Measurements from ENCODE around the gene RXRB. TPM values are rescaled to one million over a fixed set of nuclear protein-coding genes. Genes with fewer than 3 reads are reported as not detected.

Gene RXRB
- total RNA-seq, 1 donor from 2014 or later: 17.9 TPM

DNA sequence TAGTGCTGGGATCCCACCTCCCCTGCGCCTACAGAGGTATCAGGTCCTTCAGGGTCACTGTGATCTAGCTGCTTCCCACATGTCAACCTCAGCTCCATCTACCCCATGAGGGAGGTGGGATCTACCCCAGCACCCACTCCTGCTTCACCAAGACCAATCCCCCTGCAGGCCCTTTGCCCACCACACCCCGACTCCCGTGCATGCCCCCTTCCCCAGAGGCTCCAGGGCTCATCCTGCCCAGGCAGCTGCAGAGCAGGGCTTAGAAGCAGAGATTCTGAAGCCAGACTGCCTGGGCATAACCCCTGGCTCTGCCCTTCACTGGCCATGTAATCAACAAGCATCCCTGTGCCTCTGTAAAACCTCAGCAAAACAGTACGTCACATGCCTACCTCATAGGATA lies 25.7 kb downstream of the RXRB start:
- no peak for DNase-seq

DNA sequence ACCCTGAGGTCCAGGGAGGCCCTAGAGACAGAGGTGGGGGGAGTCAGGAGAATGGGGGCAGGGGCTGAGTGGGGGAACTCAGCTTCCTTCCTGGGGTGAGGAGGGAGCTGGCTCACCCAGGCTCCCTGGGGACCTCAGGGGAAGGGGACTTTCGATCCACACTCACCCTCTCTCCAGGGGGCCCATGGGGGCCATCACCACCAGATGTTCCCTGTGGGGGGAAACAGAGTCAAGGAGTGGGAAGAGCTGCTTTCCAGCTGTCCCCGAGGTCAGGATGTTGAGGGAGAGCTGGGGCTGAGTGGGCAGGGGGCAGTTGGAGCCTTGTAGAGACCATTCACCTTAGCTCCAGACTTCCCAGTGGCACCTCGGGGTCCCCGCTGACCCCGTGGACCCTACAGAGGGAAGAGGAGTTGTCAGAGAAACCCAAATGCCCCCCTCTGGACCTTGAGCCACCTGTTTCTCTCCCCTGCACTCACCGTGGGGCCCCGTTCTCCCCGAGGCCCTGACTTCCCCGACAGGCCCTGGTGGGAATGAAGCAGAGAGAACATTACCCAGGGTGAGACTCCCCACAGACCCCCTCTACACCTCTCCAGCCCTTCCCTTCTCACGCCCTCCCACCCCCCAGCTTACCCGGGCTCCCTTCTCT lies 26.8 kb downstream of the RXRB start:
- no peak for DNase-seq

DNA sequence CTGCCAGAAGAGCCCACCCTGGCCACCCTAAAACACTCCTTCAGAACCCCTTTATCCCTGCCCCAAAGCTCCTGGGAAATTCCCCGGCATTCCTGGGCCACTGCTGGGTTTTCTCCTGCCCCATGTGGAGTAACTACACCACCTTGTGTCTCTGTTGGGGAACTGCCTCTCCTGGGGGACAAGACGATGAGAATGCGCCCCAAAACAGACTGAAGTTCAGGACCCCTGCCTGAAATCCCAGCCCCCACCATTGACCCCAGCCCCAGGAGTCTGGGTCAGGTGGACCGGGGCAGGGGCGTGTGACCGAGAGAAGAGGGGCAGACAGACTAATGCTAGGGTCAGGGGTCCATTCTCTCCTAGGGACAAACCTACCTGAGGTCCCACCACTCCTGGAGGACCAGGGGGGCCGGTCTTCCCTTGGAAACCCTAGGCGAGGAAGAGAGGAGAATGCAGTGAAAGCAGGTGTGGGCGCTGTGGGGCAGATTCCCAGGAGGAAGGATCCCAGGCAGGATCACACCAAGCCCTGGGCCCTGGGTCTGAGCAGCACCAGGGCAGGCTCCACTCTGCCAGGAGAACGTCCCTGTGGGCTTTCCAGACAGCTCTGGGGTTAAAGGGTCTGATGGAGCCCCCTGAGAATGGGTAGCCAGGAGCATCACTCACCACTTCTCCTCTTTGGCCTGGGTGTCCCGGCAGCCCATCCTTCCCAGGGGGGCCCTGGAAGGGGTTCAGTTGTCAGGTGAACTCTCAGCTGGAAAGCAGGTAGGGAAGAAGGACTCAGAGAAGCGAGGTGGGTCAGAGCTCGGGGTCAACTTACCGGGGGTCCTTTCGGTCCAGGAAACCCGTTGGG lies 27.6 kb downstream of the RXRB start:
- DNase-seq: no peak

DNA sequence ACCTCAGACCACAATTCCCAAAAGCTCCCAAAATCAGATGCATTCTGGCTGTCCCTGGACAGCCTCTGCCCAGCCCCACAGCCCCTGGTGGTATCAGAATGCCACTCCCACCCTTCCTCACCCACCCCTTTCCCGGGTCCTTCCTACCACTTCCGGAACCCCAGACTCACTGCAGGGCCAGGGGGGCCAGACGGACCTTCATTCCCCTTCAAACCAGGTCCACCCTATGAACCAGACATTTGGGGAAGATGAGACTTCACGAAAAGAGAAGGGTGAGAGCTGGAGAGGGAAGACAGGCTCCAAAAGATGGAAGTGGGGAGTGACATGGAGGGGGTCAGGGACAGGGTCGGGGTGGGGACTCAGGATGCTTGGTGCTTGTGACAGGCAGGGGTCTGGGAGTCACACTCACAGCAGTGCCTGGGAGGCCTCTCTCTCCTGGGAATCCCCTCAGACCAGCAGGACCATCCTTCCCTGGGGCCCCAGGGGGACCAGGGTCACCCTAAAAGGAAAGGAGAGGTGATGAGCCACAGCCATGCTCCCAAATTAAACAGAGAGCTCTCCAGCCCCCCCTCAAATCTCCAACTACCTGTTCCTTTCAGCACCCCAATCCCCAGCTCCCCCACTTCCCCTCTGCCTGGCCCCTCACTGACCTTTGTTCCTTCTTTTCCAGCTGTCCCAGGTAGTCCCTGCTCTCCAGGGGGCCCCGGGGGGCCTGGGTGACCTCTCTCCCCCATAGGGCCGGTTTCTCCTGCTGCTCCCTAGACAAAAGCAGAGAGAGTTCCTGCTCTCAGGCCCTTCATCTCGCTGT lies 28.4 kb downstream of the RXRB start:
- no peak for DNase-seq

DNA sequence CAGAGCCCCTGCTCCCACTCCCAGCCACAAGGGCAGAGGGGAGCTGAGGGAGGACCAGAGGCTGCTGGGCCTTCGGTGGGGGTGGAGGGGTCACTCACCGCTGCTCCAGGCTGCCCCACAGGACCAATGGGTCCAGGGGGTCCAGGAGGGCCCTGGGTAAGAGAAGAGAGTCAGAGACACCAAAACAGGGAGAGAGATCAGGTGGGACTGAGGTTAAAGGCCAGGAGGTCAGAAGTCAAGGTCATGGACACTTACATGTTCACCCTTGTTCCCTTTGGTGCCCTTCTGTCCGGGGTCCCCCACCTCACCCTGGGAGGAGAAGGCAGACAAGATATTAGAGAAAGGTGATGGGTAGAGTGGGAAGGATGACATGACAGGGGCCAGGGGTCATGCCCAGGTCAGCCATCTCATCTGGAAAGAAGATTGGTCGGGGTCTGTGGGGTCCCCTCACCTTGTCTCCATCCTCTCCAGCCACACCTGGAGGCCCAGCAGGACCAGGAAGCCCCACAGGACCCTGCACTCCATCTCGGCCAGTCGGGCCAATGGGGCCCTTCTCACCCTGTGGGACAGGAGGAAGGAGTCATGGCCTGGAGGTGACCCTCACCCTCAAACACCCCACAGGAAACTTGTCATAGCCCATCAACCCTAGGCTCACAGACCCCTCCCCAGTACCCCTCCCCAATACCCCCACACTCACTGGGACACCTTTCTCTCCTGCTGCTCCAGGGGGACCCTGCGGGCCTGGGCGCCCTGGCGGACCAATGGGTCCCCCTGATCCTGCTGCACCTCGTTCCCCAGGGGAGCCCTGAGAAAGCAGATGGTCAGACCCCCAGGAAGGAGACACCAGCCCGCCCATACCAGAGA lies 29.2 kb downstream of the RXRB start:
- DNase-seq: no peak

DNA sequence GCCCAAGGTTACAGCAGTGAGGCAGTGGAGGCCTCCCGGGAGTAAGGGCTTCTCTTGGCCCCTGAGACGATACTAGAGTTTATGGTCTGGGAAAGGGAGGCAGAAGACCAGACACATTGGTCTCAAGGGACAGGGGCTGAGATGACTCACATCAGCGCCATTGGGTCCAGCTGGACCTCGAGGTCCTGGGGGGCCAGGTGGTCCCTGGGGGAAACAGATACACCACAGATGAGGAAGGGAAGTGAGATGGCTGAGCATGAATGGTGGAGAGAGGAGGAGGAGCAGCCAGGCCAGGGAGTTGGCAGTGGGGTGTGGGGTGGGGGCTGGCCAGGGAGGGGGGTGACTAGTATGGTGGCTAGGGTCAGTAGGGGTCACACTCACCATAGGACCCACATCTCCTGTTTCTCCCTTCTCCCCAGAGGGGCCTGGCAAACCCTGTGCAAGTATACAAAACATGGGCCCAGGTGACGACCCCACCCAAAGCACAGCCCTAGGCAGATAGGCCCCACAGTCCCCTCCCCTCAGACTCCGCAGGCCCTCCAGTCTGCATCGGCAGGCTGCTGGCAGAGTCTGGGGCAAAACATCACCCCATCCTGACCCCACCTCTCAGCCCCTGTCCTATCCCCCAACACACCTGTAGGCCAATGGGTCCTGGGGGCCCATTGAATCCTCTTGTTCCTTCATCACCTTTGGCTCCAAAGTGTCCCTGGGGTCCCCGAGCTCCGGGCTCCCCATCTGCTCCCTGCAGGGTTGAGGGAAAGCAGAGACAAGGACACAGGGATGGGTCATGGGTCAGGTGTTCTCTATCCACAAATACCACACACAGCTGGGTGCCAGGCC lies 30.1 kb downstream of the RXRB start:
- no peak for DNase-seq

DNA sequence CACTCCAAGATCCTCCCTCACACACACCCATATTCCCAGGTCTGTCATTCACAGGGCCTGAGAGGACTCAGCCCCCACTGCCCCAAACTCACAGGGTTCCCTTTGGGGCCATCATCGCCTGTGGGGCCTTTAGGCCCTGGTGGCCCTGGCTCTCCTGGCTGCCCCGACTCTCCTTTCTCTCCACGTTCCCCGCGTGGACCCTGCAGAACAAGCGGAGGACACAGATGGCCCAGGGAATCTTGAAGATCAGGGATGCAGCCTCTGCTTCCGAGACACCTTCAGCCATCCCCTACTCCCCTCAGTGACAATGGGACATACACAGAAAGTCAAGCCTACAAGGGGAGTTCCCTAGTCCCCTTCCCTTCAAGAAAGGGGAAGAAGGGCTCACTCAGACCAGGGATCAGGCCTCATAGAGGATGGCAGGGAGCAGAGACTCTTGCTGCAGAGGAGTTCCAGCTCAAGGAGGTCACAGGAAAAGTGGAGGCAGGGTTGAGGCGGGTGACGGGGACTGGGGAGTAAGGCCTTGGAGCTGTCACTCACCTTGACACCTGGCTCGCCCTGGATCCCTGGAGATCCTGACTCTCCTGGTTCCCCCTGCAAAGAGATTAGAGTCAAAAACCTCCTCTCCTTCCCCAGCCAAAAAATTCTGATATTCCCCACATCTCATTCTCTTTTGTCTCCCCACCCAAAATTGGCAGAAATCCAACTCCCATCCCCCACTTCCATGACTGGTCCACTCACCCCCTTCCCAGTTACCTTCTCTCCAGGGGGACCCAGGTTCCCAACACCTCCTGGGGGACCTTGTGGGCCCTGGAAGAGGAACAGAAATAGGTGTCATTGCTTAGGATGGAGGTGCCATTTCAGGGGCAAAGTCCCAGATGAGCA lies 30.9 kb downstream of the RXRB start:
- no peak for DNase-seq

DNA sequence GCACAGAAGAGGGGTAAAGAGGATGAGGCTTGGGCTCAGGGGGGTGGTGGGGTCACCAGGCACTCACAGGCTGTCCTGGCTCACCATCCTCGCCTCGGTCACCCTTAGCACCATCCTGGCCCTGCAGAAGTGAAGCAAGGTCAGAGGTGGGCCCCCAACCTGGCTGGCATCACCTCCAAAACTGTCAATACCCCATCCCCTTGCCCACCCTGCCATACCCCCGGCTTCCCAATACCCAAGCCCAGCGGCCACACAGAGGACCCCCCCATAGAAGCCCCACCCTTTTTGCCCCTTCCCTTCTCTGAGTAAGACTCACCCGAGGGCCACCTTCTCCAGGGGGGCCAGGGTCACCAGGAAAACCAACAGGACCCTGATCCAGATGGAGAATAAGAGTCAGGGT lies 31.8 kb downstream of the RXRB start:
- no peak for DNase-seq

DNA sequence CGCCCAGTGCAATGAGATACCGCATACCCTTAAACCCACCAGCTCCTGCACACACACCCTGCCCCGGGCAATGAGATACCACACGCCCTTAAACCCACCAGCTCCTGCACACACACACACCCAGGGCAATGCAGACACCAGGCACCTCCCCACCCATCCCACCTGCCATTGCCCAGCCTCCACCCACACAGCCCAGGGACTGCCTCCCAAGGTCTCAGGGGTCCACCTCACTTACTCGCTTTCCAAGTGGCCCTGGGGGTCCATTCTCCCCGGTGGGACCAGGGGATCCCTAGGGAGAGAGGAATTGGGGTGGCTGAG lies 32.2 kb downstream of the RXRB start:
- no peak for DNase-seq

DNA sequence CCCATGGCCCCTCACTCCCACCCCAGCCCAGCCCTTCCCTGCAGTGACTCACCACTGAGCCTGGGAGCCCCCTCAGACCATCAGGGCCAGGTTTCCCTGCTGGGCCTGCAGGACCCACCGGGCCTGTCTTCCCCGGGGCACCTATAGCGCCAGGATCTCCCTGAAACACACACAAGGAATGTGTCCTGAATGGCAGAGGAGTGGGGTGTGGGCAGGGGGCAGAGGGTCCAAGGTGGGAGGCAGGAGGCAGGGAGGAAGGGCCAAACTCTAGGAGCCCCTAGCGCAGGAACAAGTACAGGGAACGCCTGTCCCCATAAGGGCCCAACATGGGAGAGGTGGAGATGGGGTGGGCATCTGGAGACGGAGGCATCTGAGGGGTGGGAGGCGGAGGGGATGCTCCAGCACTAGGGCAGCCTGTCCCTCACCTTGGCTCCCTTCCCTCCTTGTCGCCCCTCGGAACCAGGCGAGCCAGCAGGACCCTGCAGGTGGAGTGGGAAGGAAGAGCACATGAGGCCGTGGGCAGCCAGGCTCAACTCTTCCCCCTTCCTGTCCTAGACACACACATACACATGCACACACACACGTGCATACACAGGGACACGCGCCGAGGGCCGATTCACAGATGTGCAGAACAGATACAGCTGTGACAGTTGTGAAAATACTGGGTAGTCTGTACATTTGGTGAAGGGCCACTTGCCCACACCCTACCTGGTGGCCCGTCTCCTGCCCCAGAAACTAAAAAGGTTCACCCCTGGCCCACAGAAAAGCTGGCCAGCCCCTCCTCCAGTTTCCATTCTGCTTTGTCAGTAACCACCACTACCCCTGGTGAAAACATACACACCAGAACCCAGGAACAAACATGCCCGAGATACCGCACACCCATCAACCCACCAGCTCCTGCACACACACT lies 32.8 kb downstream of the RXRB start:
- no peak for DNase-seq

DNA sequence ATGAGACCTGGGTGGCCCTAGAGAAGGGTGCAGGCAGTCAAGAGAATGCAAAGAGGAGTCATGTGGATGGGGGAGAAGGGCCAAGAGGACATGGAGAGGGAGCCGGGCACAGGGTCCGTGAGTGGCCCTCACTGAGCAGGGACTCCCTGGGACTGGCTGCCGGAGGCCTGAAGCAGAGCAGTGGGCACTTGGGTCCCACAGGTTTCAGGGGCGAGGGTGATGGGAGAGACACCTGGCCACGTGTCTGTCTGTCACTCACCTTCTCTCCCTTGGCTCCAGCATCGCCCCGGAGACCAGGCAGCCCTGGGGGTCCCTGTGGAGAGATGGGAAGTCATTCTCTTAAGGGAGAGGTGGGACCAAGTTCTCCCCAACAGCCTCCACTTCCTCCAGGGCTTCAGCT lies 33.7 kb downstream of the RXRB start:
- DNase-seq: no peak

DNA sequence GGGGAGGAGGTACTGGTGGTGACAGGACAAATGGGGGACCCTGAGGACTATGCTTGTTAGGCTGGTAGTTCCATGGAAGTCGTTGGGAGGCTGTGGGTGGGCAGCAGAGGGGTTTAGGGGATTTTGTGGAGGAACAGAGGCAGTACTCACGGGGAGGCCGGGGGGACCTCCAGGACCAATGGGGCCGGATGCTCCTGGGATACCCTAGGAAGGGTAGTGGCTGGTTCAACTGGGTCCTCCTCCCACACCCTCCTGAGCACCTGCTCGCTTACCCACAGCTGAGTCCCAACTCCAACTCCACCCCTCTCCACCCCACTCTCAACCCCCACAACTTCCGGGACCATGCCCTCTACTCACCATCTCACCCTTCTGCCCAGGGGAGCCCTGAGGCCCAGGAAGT lies 34.1 kb downstream of the RXRB start:
- no peak for DNase-seq

DNA sequence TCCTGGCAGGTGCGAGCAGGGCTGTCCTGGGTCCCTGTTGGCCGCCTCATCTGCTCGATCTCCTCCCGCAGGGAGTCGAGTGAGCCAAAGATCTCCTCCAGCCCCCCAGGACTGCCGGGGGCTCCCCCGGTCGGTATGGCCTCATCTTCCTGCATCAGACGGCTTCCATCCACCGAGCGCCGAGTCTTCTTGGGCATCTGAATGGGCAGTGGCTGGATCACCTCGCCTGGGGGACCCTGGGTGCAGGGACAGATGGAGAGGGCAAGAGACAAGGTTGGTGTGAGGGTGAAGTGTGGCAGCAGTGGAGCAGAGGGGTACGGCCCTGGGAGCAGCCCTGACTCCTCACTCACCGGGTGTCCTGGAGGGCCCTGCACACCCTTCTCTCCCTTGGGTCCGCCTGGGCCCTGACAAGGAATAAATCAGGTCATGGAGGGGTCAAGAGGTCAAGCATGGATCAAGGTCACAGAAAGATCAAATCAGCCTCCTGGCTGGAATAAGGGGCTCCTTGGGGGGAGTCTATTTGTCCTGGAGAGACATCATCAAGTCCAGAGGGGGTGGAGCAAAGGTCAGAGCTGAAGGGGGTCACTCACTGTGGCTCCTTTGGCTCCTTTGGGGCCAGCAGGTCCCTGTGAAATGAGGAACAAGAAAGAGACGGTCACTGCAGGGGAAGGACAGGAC lies 34.7 kb downstream of the RXRB start:
- no peak for DNase-seq

DNA sequence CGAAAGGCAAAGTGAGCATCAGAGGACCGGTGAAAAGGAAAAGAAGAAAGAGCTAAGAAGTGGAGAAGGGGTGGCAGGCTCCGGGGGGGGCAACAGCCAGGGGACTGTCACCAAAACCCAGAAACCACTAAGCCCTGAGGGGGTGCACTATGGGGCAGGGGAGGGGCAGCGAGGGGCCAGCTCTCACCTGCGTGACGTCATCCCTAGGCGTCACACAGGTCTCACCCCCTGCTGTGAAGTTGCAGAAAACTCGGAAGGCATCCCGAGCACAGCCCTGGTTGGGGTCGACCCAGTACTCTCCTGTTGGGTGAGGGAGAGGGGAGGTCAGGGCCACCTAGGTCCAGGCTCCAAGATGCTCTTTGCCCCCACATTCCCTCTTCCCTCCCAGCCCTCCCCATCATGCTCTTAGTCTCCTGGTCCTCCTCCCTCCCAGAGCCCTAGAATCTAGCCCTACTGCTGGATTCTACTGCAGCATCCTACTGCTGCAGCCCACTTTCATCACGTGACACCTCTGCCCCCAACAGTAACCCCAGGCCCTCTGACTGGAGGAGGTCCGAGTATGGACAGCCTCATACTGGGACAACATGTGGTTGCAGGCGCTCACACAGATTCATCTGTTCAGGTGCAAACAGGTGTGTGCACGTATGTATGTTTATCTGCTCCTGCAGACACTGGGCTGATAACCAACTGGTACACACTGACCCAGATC lies 35.6 kb downstream of the RXRB start:
- DNase-seq: no peak

DNA sequence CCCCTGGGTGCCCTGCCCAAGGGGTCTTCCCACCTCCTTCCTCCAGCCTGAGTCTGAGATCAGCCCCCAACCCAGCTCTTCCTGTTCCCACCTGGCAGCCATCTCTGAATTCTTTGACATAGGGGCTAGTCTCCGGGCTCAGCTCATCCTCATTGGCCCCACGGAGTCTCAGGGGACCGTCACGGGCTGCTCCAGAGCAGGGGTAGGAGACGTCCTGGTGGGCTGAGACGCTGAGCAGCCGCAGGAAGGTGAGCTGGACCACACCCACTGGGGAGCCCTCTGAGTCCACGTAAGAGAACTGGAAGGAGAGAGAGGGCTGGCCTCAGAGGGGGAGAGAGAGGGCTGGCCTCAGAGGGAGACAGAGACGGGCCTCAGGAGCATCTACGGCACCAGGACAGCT lies 36.3 kb downstream of the RXRB start:
- DNase-seq: no peak

DNA sequence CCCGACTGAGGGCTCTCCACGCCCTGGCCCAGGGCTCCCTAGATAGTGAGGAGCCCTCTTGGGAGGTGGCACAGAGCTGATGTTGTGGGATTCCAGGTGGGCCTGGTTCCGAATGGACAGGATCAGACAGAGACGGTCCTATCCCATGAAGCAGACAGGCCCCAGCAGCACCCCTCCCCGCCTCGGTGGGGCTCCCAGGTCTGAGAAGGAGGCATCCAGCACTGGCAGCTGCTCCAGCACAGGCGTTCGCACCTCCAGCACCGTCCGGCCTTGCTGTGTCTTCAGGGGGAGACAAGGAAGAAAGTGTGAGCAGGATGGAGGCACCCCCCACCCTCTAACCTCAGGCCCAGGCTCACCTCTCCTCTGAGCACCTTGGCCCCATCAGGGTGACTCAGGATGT lies 36.9 kb downstream of the RXRB start:
- DNase-seq: no peak

DNA sequence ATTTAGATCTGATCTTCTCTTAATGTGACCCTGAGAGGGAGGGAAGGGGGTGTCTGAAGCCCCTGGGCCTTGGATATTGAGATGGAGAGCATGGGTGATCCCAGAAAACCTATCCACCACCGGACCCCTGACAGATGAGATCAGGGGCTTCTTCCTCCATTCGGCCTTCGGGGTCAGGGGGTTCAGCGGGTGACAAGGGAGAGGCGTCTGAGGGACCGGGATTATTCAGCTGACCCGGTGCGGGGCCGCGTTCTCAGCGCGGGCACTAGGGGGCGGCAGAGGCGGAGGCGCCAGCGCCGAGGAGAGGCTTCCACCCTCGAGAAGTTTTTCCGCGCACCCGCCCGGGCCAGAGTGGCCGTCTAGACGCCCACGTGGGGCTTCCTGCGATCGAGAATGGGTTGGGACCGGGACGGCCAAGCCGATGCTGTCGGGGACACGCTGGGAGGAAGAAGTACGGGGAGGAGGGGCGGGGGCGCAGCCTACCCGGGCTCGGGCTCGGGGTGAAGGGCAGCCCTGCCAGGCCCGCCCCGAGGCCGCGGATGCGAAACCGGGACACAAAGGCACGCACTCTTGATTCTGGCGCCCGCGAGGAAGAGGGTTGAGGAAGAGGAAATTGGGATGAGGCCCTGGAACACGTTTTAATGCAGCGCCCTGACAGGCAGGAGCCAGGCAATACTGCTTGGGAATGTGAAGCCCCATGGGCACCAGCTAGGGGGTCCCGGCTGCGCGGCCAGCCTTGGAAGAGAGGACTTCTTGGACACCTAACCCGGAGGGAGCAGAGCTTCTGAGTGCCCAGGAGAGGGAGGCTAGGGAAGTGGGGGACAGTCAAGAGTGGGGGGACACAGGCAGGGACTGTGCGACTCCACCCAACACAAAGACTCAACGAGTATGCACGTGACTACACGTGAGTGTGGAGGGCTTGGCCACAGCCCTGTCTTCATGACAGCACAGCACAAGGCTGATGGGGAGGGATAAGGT lies 38.8 kb downstream of the RXRB start:
- DNase-seq: peak; percentile 45
